Tibial nerve (tissue), 4 donors: ENCODE data around the gene NT5E. TPM values are rescaled to one million over a fixed set of nuclear protein-coding genes. Genes with fewer than 3 reads are reported as not detected.
A peak's percentile ranks its signal among the peaks of the same experiment; 100 is the strongest.

ENCODE experiments used
- DNase-seq, 2 donors: peaks; one replicate each; pipeline ENCODE4 v3.0.0-alpha.2; 2019; ENCODE audit warnings: low spot score in 2 of 2
- H3K27ac ChIP-seq, 4 donors: fragments of 200-600 bp; sonication (generic) in 3 of 4; one replicate each; pipeline ENCODE4 v1.5.1; 2017 to 2019; ENCODE audit warnings: mild to moderate bottlenecking in 1 of 4
- H3K27me3 ChIP-seq, 2 donors: fragments of 200-600 bp; sonication (generic) in 1 of 2; one replicate each; pipeline versions ENCODE4 v1.5.1 to v1.6.0; 2017 to 2019
- H3K36me3 ChIP-seq, 3 donors: fragments of 200-600 bp; sonication (generic); one replicate each; pipeline ENCODE4 v1.5.1; 2018 to 2019
- H3K4me1 ChIP-seq, 4 donors: fragments of 200-600 bp; sonication (generic) in 3 of 4; one replicate each; pipeline ENCODE4 v1.5.1; 2017 to 2019
- H3K4me3 ChIP-seq, 4 donors: fragments of 200-600 bp; sonication (generic) in 3 of 4; one replicate each; pipeline ENCODE4 v1.5.1; 2017 to 2019; ENCODE audit warnings: mild to moderate bottlenecking in 1 of 4, moderate library complexity in 1 of 4
- H3K9me3 ChIP-seq, 4 donors: fragments of 200-600 bp; sonication (generic) in 3 of 4; one replicate each; pipeline ENCODE4 v1.5.1; 2017 to 2019
- EP300 ChIP-seq, 2 donors: sonication (generic); formaldehyde crosslinking; IDR thresholded peaks; one replicate each; pipeline ENCODE4 v1.6.1; 2017; ENCODE audit warnings: antibody characterized with exemption in 2 of 2, mild to moderate bottlenecking in 1 of 2
- POLR2A ChIP-seq, 2 donors: fragments of 450-650 bp; IDR thresholded peaks; one replicate each; pipeline ENCODE4 v1.6.1; 2017; ENCODE audit warnings: antibody characterized with exemption in 2 of 2, mild to moderate bottlenecking in 2 of 2, moderate library complexity in 2 of 2
- WGBS, 2 donors: methylation state at CpG; one replicate each; pipeline ENCODE4 v1.1.5; 2018; 5-methylcytosine and 5-hydroxymethylcytosine counted together
- total RNA-seq, 4 donors: library from RNA; depleted of rRNA; stranded (reverse); fragments of >200 nt; gene quantifications; one replicate each; pipeline ENCODE4 v1.1.0, GENCODE V29; 2016
- TF ChIP-seq, protein P1 (sequence below), 5 experiments: fragments of 200-600 bp in 3 of 5; fragments of 450-650 bp in 2 of 5; sonication (generic) in 3 of 5; IDR thresholded peaks; one replicate each; pipeline ENCODE4 v1.5.1; 2016 to 2019; ENCODE audit warnings: antibody characterized with exemption in 5 of 5, mild to moderate bottlenecking in 3 of 5, moderate library complexity in 2 of 5

The NT5E gene
- total RNA-seq, 4 donors from 2014 or later, result 23.1 to 32.2 (median 28.6) TPM

DNA sequence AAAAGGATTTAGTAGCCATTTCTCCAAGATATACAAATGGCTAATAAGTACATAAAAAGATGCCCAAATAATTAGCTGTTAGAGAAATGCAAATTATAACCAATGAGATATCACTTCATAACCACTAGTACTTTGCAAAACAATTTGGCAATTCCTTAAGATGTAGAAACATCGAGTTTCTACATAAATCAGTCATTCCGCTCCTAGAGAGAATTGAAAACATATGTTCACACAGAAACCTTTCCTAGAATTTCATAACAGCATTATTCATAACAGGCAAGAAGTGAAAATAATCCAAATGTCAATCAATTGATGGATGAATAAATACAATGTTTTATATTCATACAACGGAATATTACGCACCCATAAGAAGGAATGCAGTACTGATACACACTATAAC, 20.5 kb upstream of the NT5E start:
- Histone ChIP-seq H3K27me3 (no peaks in the 10 kb centered on the region), H3K9me3 (peaks cover 0 to 20% (median 6%) of the 10 kb centered on the region in 4 donors), H3K4me3 (no peak overlapping the region), H3K4me1 (no peaks in the 10 kb centered on the region), H3K27ac (no peak overlapping the region), H3K36me3 (no peaks in the 10 kb centered on the region)
- peak in 1 of 2 donors; percentile 12 for TF ChIP-seq EP300 (IDR thresholded peaks at IDR 0.05)
- no peak for TF ChIP-seq POLR2A (IDR thresholded peaks at IDR 0.05)
- WGBS, 2 donors, result 84 to 85% methylated on average over 4 of the region's 4 CpGs
- DNase-seq, result no peak

DNA sequence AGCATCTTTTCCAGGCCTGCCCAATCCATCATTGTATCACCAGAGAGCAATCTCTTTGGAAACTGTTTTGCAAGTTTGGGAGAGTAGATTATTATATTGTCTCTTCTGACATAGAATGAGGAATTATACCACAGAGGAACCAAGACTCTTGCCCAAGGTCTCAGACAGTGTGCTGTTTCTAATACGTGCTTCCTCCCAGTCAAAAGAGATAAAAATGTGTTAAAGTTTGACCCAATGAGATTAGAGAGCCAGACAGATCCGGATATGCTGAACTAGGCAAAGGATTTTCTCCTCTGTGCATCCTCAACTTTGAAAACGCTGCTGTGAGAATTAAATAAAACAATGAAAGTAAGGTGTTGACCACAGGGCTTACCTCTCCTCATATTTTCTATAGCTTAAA, 18.6 kb upstream of the NT5E start:
- Histone ChIP-seq H3K36me3 (no peaks in the 10 kb centered on the region), H3K27ac (no peak overlapping the region), H3K4me1 (peaks cover 0 to 4% (median 0%) of the 10 kb centered on the region in 4 donors), H3K4me3 (no peak overlapping the region), H3K27me3 (no peaks in the 10 kb centered on the region), H3K9me3 (peaks cover 0 to 8% (median 0%) of the 10 kb centered on the region in 4 donors)
- WGBS, 2 donors, result 64 to 75% methylated on average over 3 of the region's 3 CpGs
- TF ChIP-seq POLR2A (IDR thresholded peaks at IDR 0.05) (no peak), EP300 (IDR thresholded peaks at IDR 0.05) (no peak)
- TF ChIP-seq, protein P1, sequence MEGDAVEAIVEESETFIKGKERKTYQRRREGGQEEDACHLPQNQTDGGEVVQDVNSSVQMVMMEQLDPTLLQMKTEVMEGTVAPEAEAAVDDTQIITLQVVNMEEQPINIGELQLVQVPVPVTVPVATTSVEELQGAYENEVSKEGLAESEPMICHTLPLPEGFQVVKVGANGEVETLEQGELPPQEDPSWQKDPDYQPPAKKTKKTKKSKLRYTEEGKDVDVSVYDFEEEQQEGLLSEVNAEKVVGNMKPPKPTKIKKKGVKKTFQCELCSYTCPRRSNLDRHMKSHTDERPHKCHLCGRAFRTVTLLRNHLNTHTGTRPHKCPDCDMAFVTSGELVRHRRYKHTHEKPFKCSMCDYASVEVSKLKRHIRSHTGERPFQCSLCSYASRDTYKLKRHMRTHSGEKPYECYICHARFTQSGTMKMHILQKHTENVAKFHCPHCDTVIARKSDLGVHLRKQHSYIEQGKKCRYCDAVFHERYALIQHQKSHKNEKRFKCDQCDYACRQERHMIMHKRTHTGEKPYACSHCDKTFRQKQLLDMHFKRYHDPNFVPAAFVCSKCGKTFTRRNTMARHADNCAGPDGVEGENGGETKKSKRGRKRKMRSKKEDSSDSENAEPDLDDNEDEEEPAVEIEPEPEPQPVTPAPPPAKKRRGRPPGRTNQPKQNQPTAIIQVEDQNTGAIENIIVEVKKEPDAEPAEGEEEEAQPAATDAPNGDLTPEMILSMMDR (IDR thresholded peaks at IDR 0.05), result no peak
- no peak for DNase-seq

DNA sequence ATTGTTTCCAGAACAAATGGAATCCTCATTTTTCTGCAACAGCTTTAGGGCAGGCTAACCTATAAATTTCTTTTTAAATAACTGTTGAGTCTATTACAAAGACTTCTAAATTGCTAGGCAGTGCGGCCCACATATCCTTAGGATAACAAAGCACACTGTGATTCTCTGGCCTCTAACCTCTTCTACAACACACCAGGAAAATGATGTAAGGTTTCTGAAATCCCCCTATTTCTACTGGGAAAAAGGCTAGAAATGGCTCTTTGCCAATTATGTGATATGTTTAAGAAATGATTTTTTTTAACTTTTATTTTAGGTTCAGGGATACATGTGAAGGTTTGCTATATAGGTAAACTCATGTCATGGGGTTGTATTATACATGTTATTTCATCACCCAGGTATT, 17.3 kb upstream of the NT5E start:
- WGBS, 2 donors, result 42 to 71% methylated on average over 1 of the region's 1 CpG
- Histone ChIP-seq H3K4me3 (no peak overlapping the region), H3K36me3 (no peaks in the 10 kb centered on the region), H3K27ac (no peak overlapping the region), H3K4me1 (peaks cover 0 to 9% (median 0%) of the 10 kb centered on the region in 4 donors), H3K9me3 (no peaks in the 10 kb centered on the region), H3K27me3 (no peaks in the 10 kb centered on the region)
- TF ChIP-seq POLR2A (IDR thresholded peaks at IDR 0.05), result no peak
- TF ChIP-seq, protein P1 (IDR thresholded peaks at IDR 0.05), result no peak
- no peak for TF ChIP-seq EP300 (IDR thresholded peaks at IDR 0.05)
- DNase-seq, result no peak

DNA sequence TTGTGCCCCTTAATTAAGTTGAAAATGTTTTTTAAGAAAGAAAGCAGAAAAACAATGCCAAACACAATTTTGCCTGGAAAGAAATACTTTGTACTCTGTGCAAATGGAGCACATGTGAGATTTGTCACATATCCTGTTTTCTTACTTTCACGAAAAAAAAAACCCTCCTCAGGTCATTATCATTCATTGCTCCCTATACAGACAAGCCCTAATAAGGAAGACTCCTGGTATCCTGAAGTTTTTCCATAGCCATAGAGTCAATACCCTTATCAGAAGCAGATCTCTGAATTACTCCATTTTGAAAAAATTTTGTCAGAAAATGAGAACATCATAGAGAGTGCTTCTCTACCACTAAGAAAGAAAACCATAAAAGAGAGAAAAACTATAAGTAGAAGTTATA, 14.0 kb upstream of the NT5E start:
- H3K4me3 ChIP-seq, result no peak overlapping the region
- peaks cover 0 to 9% (median 0%) of the 10 kb centered on the region in 4 donors for H3K4me1 ChIP-seq
- H3K9me3 ChIP-seq, result no peaks in the 10 kb centered on the region
- no peaks in the 10 kb centered on the region for H3K27me3 ChIP-seq
- DNase-seq, result no peak
- H3K36me3 ChIP-seq, result no peaks in the 10 kb centered on the region
- TF ChIP-seq POLR2A (IDR thresholded peaks at IDR 0.05) (no peak), EP300 (IDR thresholded peaks at IDR 0.05) (no peak)
- TF ChIP-seq, protein P1 (IDR thresholded peaks at IDR 0.05), result no peak
- WGBS, 2 donors, result 35 to 48% methylated on average over 1 of the region's 1 CpG
- peak overlapping the region in 2 of 4 donors; percentile 60 to 69 for H3K27ac ChIP-seq

DNA sequence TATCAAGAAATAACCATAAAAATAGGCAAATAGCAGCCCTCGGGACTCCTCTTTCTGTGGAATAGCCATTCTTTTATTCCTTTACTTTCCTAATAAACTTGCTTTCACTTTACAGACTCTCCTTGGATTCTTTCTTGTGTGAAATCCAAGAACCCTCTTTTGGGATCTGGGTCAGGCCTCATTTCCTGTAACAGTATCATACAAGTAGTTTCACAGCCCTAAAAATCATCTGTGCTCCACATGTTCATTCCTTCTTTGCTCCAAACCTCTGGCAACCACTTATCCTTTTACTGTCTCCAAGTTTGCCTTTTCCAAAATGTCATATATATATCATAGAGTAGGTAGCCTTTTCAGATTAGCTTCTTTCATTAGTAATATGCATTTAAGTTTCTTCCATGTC, 13.5 kb upstream of the NT5E start:
- H3K27ac ChIP-seq, result peak overlapping the region in 2 of 4 donors; percentile 60 to 69
- no peak overlapping the region for H3K4me3 ChIP-seq
- H3K4me1 ChIP-seq, result peaks cover 0 to 9% (median 0%) of the 10 kb centered on the region in 4 donors
- WGBS, 2 donors, result 36 to 50% methylated on average over 1 of the region's 1 CpG
- no peaks in the 10 kb centered on the region for H3K36me3 ChIP-seq
- TF ChIP-seq, protein P1 (IDR thresholded peaks at IDR 0.05), result no peak
- peak in 1 of 2 donors; percentile 54 for TF ChIP-seq EP300 (IDR thresholded peaks at IDR 0.05)
- H3K27me3 ChIP-seq, result no peaks in the 10 kb centered on the region
- DNase-seq, result peak in 1 of 2 donors; percentile 40
- H3K9me3 ChIP-seq, result no peaks in the 10 kb centered on the region
